Measurements from ENCODE around the gene MOSMO.

- no peak for TF ChIP-seq CTCF (IDR thresholded peaks at IDR 0.05; ENCODE audit: low read depth, low read length, poor library complexity, severe bottlenecking)
- no peak for TF ChIP-seq EZH2phosphoT487 (IDR thresholded peaks at IDR 0.05; ENCODE audit: borderline replicate concordance, low read length)
These were observed 27.9 kb upstream of the MOSMO start for GRCh38 chr16:21980032-21980431.
